ENCODE results near the gene HOXD11.

HOXD11 gene

GRCh38 chr2:176139661-176140512 lies 32.8 kb downstream of the HOXD11 start:
- no peaks in the 10 kb centered on the region for H3K9me3 ChIP-seq (ENCODE audit: control insufficient read depth, insufficient read depth, low read length)
- H3K4me3 ChIP-seq (ENCODE audit: low read depth, low read length): peak overlapping the region; percentile 65
- no peak overlapping the region for H3K9ac ChIP-seq (ENCODE audit: low read depth, low read length)
- no peak overlapping the region for H3K27ac ChIP-seq (ENCODE audit: low read depth, low read length)
- H3K4me1 ChIP-seq (ENCODE audit: control insufficient read depth, insufficient read depth, low read length): no peaks in the 10 kb centered on the region
- H3K27me3 ChIP-seq (ENCODE audit: control insufficient read depth, insufficient read depth, low read length): peaks cover 100% of the 10 kb centered on the region
- H3K36me3 ChIP-seq (ENCODE audit: control insufficient read depth, insufficient read depth, low read length): no peaks in the 10 kb centered on the region

- Histone ChIP-seq H3K27ac (ENCODE audit: low read depth, low read length) (no peak overlapping the region), H3K36me3 (ENCODE audit: control insufficient read depth, insufficient read depth, low read length) (no peaks in the 10 kb centered on the region), H3K4me3 (ENCODE audit: low read depth, low read length) (peak overlapping the region; percentile 65), H3K4me1 (ENCODE audit: control insufficient read depth, insufficient read depth, low read length) (no peaks in the 10 kb centered on the region), H3K27me3 (ENCODE audit: control insufficient read depth, insufficient read depth, low read length) (peaks cover 100% of the 10 kb centered on the region), H3K9me3 (ENCODE audit: control insufficient read depth, insufficient read depth, low read length) (no peaks in the 10 kb centered on the region), H3K9ac (ENCODE audit: low read depth, low read length) (no peak overlapping the region)
These were observed 33.6 kb downstream of the HOXD11 start for GRCh38 chr2:176140513-176141317.

GRCh38 chr2:176142281-176142680 lies 35.2 kb downstream of the HOXD11 start:
- H3K9ac ChIP-seq (ENCODE audit: low read depth, low read length): no peak overlapping the region
- H3K4me3 ChIP-seq (ENCODE audit: low read depth, low read length): no peak overlapping the region
- H3K9me3 ChIP-seq (ENCODE audit: control insufficient read depth, insufficient read depth, low read length): peaks cover 3% of the 10 kb centered on the region; the same call in 1 of the 2 replicates
- no peaks in the 10 kb centered on the region for H3K36me3 ChIP-seq (ENCODE audit: control insufficient read depth, insufficient read depth, low read length)
- peaks cover 100% of the 10 kb centered on the region for H3K27me3 ChIP-seq (ENCODE audit: control insufficient read depth, insufficient read depth, low read length)
- H3K27ac ChIP-seq (ENCODE audit: low read depth, low read length): no peak overlapping the region
- H3K4me1 ChIP-seq (ENCODE audit: control insufficient read depth, insufficient read depth, low read length): no peaks in the 10 kb centered on the region

GRCh38 chr2:176145085-176145969 lies 38.2 kb downstream of the HOXD11 start:
- no peaks in the 10 kb centered on the region for H3K36me3 ChIP-seq (ENCODE audit: control insufficient read depth, insufficient read depth, low read length)
- no peak overlapping the region for H3K4me3 ChIP-seq (ENCODE audit: low read depth, low read length)
- H3K9ac ChIP-seq (ENCODE audit: low read depth, low read length): no peak overlapping the region
- H3K4me1 ChIP-seq (ENCODE audit: control insufficient read depth, insufficient read depth, low read length): no peaks in the 10 kb centered on the region
- H3K9me3 ChIP-seq (ENCODE audit: control insufficient read depth, insufficient read depth, low read length): peaks cover 3% of the 10 kb centered on the region; the same call in 1 of the 2 replicates
- H3K27ac ChIP-seq (ENCODE audit: low read depth, low read length): no peak overlapping the region
- peaks cover 100% of the 10 kb centered on the region for H3K27me3 ChIP-seq (ENCODE audit: control insufficient read depth, insufficient read depth, low read length)

GRCh38 chr2:176146101-176146500 lies 39.0 kb downstream of the HOXD11 start:
- H3K27me3 ChIP-seq (ENCODE audit: control insufficient read depth, insufficient read depth, low read length): peaks cover 100% of the 10 kb centered on the region
- H3K36me3 ChIP-seq (ENCODE audit: control insufficient read depth, insufficient read depth, low read length): no peaks in the 10 kb centered on the region
- no peak overlapping the region for H3K4me3 ChIP-seq (ENCODE audit: low read depth, low read length)

GRCh38 chr2:176146645-176147044 lies 39.6 kb downstream of the HOXD11 start:
- Histone ChIP-seq H3K9me3 (ENCODE audit: control insufficient read depth, insufficient read depth, low read length) (peaks cover 3% of the 10 kb centered on the region; the same call in 1 of the 2 replicates), H3K4me3 (ENCODE audit: low read depth, low read length) (no peak overlapping the region), H3K36me3 (ENCODE audit: control insufficient read depth, insufficient read depth, low read length) (no peaks in the 10 kb centered on the region), H3K4me1 (ENCODE audit: control insufficient read depth, insufficient read depth, low read length) (peaks cover 3% of the 10 kb centered on the region; the same call in 1 of the 2 replicates), H3K27me3 (ENCODE audit: control insufficient read depth, insufficient read depth, low read length) (peaks cover 100% of the 10 kb centered on the region), H3K27ac (ENCODE audit: low read depth, low read length) (no peak overlapping the region), H3K9ac (ENCODE audit: low read depth, low read length) (no peak overlapping the region)

More at GRCh38 chr2:176146101-176146500, 39.0 kb downstream of the HOXD11 start:
- no peak overlapping the region for H3K9ac ChIP-seq (ENCODE audit: low read depth, low read length)
- H3K27ac ChIP-seq (ENCODE audit: low read depth, low read length): no peak overlapping the region
- H3K9me3 ChIP-seq (ENCODE audit: control insufficient read depth, insufficient read depth, low read length): peaks cover 3% of the 10 kb centered on the region; the same call in 1 of the 2 replicates
- H3K4me1 ChIP-seq (ENCODE audit: control insufficient read depth, insufficient read depth, low read length): no peaks in the 10 kb centered on the region

- peaks cover 100% of the 10 kb centered on the region for H3K27me3 ChIP-seq (ENCODE audit: control insufficient read depth, insufficient read depth, low read length)
These were observed 40.2 kb downstream of the HOXD11 start for GRCh38 chr2:176147210-176147799.

GRCh38 chr2:176147800-176148496 lies 40.9 kb downstream of the HOXD11 start:
- Histone ChIP-seq H3K4me3 (ENCODE audit: low read depth, low read length) (no peak overlapping the region), H3K9ac (ENCODE audit: low read depth, low read length) (no peak overlapping the region), H3K4me1 (ENCODE audit: control insufficient read depth, insufficient read depth, low read length) (peaks cover 5% of the 10 kb centered on the region; the same call in 1 of the 2 replicates), H3K36me3 (ENCODE audit: control insufficient read depth, insufficient read depth, low read length) (no peaks in the 10 kb centered on the region), H3K27me3 (ENCODE audit: control insufficient read depth, insufficient read depth, low read length) (peaks cover 100% of the 10 kb centered on the region), H3K27ac (ENCODE audit: low read depth, low read length) (no peak overlapping the region), H3K9me3 (ENCODE audit: control insufficient read depth, insufficient read depth, low read length) (peaks cover 3% of the 10 kb centered on the region; the same call in 1 of the 2 replicates)

More at GRCh38 chr2:176147210-176147799, 40.2 kb downstream of the HOXD11 start:
- H3K27ac ChIP-seq (ENCODE audit: low read depth, low read length): no peak overlapping the region
- peaks cover 3% of the 10 kb centered on the region; the same call in 1 of the 2 replicates for H3K9me3 ChIP-seq (ENCODE audit: control insufficient read depth, insufficient read depth, low read length)
- H3K9ac ChIP-seq (ENCODE audit: low read depth, low read length): no peak overlapping the region
- H3K4me1 ChIP-seq (ENCODE audit: control insufficient read depth, insufficient read depth, low read length): peaks cover 5% of the 10 kb centered on the region; the same call in 1 of the 2 replicates
- H3K36me3 ChIP-seq (ENCODE audit: control insufficient read depth, insufficient read depth, low read length): no peaks in the 10 kb centered on the region
- H3K4me3 ChIP-seq (ENCODE audit: low read depth, low read length): no peak overlapping the region

GRCh38 chr2:176148751-176149421 lies 41.8 kb downstream of the HOXD11 start:
- Histone ChIP-seq H3K4me1 (ENCODE audit: control insufficient read depth, insufficient read depth, low read length) (peaks cover 5% of the 10 kb centered on the region; the same call in 1 of the 2 replicates), H3K9ac (ENCODE audit: low read depth, low read length) (no peak overlapping the region), H3K9me3 (ENCODE audit: control insufficient read depth, insufficient read depth, low read length) (peaks cover 3% of the 10 kb centered on the region; the same call in 1 of the 2 replicates)

More at GRCh38 chr2:176148751-176149421, 41.8 kb downstream of the HOXD11 start:
- Histone ChIP-seq H3K27ac (ENCODE audit: low read depth, low read length) (no peak overlapping the region), H3K27me3 (ENCODE audit: control insufficient read depth, insufficient read depth, low read length) (peaks cover 100% of the 10 kb centered on the region), H3K36me3 (ENCODE audit: control insufficient read depth, insufficient read depth, low read length) (no peaks in the 10 kb centered on the region), H3K4me3 (ENCODE audit: low read depth, low read length) (no peak overlapping the region)
